ENCODE measurements around the gene ZC3H7B. TPM values are rescaled to one million over a fixed set of nuclear protein-coding genes. Genes with fewer than 3 reads are reported as not detected.

ZC3H7B gene
- total and polyA plus RNA-seq, 2 experiments from 2014 or later = 5.4 to 54.9 TPM

DNA sequence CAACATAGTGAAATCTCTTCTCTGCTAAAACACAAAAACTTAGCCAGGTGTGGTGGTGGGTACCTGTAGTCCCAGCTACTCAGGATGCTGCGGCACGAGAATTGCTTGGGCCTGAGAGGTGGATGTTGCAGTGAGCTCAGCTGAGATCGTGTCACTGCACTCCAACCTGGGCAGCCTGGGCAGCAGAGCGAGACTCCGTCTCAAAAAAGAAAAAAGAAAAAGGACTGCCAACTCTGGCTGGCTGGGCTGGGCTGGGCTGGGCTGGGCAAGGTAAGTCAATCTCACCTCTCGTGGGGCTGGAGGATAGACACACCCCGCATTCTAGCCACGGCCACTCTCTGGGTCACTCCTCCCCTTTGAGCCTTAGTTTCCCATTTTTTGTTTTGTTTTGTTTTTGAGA is 107.3 kb downstream of the ZC3H7B start:
- H3K9ac ChIP-seq = no peak overlapping the region
- no peaks in the 10 kb centered on the region for H4K20me1 ChIP-seq (ENCODE audit: insufficient read depth)
- DNase-seq = no peak
- H3F3A ChIP-seq (ENCODE audit: insufficient read depth) = no peaks in the 10 kb centered on the region
- no peaks in the 10 kb centered on the region for H3K9me3 ChIP-seq (ENCODE audit: low read depth)
- peaks cover 4% of the 10 kb centered on the region; the same call in 1 of the 2 replicates for H3K79me2 ChIP-seq (ENCODE audit: insufficient read depth)
- H3K36me3 ChIP-seq (ENCODE audit: low read depth) = no peaks in the 10 kb centered on the region
- in situ Hi-C loops (cut with MboI) = loop anchor here (10.0 kb wide), 1 partner anchor 106 kb away; no protein-coding TSS in a partner anchor
- H3K4me2 ChIP-seq (ENCODE audit: unreplicated experiment) = no peak overlapping the region
- WGBS, 2 experiments (ENCODE audit: low coverage in 1 of 2, low lambda C conversion rate in 2 of 2, missing lambda C conversion rate in 2 of 2) = 90 to 93% methylated on average over 8 of the region's 8 CpGs
- peaks cover 8% of the 10 kb centered on the region for H3K4me1 ChIP-seq (ENCODE audit: insufficient read depth)
- H3K4me3 ChIP-seq = no peak overlapping the region
- no peak overlapping the region for H3K27ac ChIP-seq
- no peaks in the 10 kb centered on the region for H3K9me2 ChIP-seq (ENCODE audit: insufficient read depth)
- no peak overlapping the region for H2AFZ ChIP-seq
- no peak for TF ChIP-seq EZH2 (IDR thresholded peaks at IDR 0.05; ENCODE audit: insufficient read depth, poor library complexity, severe bottlenecking)
- no peak for TF ChIP-seq EZH2phosphoT487 (IDR thresholded peaks at IDR 0.05; ENCODE audit: insufficient read depth, low read depth)
- no peaks in the 10 kb centered on the region for H3K27me3 ChIP-seq (replicated peaks; ENCODE audit: insufficient read depth)

Small RNAs within 50 kb of the gene (microRNA-seq; reads per million reads assigned to microRNA genes)
- not detected for gene MIR6889 (ENCODE audit: borderline number of aligned reads)

Small RNAs within 50 kb of the gene (small RNA-seq; reads per million reads assigned to genes)
- not detected for gene MIR6889 (ENCODE audit: low read depth, low replicate concordance)
- gene RNU6-495P (ENCODE audit: low read depth, low replicate concordance) = not detected

Other genes starting within 250 kb of the ZC3H7B start
- 18.8 and 23.4 TPM in 2 replicates for gene EP300, start 208.9 kb upstream of the ZC3H7B start, total RNA-seq (2014; rRNA removed; shearing (Covaris generic))
- 11.4 and 11.6 TPM in 2 replicates for gene EP300, start 208.9 kb upstream of the ZC3H7B start, polyA plus RNA-seq (2016; fragmentation: Nextera tagmentation; extraction: Ambion mirVana)
- gene L3MBTL2, start 96.2 kb upstream of the ZC3H7B start, total RNA-seq (2014; rRNA removed; shearing (Covaris generic)) = 19.1 and 24.1 TPM in 2 replicates
- 16.8 and 16.9 TPM in 2 replicates for gene L3MBTL2, start 96.2 kb upstream of the ZC3H7B start, polyA plus RNA-seq (2016; fragmentation: Nextera tagmentation; extraction: Ambion mirVana)
- gene CHADL, start 60.6 kb upstream of the ZC3H7B start, total RNA-seq (2014; rRNA removed; shearing (Covaris generic)) = 0.22 and 1.1 TPM in 2 replicates
- 0.30 and 0.88 TPM in 2 replicates for gene CHADL, start 60.6 kb upstream of the ZC3H7B start, polyA plus RNA-seq (2016; fragmentation: Nextera tagmentation; extraction: Ambion mirVana)
- 73.5 and 79.2 TPM in 2 replicates for gene RANGAP1, start 15.3 kb upstream of the ZC3H7B start, total RNA-seq (2014; rRNA removed; shearing (Covaris generic))
- gene RANGAP1, start 15.3 kb upstream of the ZC3H7B start, polyA plus RNA-seq (2016; fragmentation: Nextera tagmentation; extraction: Ambion mirVana) = 52.3 and 54.6 TPM in 2 replicates
- 4.2 and 4.6 TPM in 2 replicates for gene TEF, start 80.4 kb downstream of the ZC3H7B start, total RNA-seq (2014; rRNA removed; shearing (Covaris generic))
- 2.2 and 2.8 TPM in 2 replicates for gene TEF, start 80.4 kb downstream of the ZC3H7B start, polyA plus RNA-seq (2016; fragmentation: Nextera tagmentation; extraction: Ambion mirVana)
- 29.0 and 35.7 TPM in 2 replicates for gene TOB2, start 145.3 kb downstream of the ZC3H7B start, total RNA-seq (2014; rRNA removed; shearing (Covaris generic))
- gene TOB2, start 145.3 kb downstream of the ZC3H7B start, polyA plus RNA-seq (2016; fragmentation: Nextera tagmentation; extraction: Ambion mirVana) = 29.6 and 31.1 TPM in 2 replicates
- 41.9 and 53.4 TPM in 2 replicates for gene PHF5A, start 167.2 kb downstream of the ZC3H7B start, total RNA-seq (2014; rRNA removed; shearing (Covaris generic))
- gene PHF5A, start 167.2 kb downstream of the ZC3H7B start, polyA plus RNA-seq (2016; fragmentation: Nextera tagmentation; extraction: Ambion mirVana) = 13.1 and 13.7 TPM in 2 replicates
- gene ACO2, start 167.6 kb downstream of the ZC3H7B start, total RNA-seq (2014; rRNA removed; shearing (Covaris generic)) = 41.5 and 60.4 TPM in 2 replicates
- gene ACO2, start 167.6 kb downstream of the ZC3H7B start, polyA plus RNA-seq (2016; fragmentation: Nextera tagmentation; extraction: Ambion mirVana) = 68.1 and 68.7 TPM in 2 replicates
- 16.8 and 21.2 TPM in 2 replicates for gene POLR3H, start 242.9 kb downstream of the ZC3H7B start, total RNA-seq (2014; rRNA removed; shearing (Covaris generic))
- 49.6 and 52.2 TPM in 2 replicates for gene POLR3H, start 242.9 kb downstream of the ZC3H7B start, polyA plus RNA-seq (2016; fragmentation: Nextera tagmentation; extraction: Ambion mirVana)